GM12891 (cell line): Measurements from ENCODE around the gene MYH9.

ENCODE experiments used
- DNase-seq: peaks from one replicate; pipeline ENCODE4 v3.0.0; 2011; ENCODE audit warnings: low spot score; ENCODE audit not compliant: insufficient read length
- FAIRE-seq: peaks from 2 replicates; lab custom pipeline; 2011; peaks lifted over from hg19 to GRCh38; lab: Jason Lieb, UNC
- PAX5 ChIP-seq: IDR thresholded peaks from 2 replicates; pipeline ENCODE4 v1.6.1; 2011; ENCODE audit warnings: low read length, moderate library complexity, mild to moderate bottlenecking; ENCODE audit not compliant: insufficient read depth, severe bottlenecking
- POLR2A ChIP-seq: IDR thresholded peaks from 2 replicates; pipeline ENCODE4 v1.6.1; 2011; ENCODE audit warnings: low read depth, low read length, control low read depth
- POLR2AphosphoS5 ChIP-seq: IDR thresholded peaks from 2 replicates; pipeline ENCODE4 v1.6.1; 2011; ENCODE audit warnings: low read depth, low read length, control low read depth
- POU2F2 ChIP-seq: IDR thresholded peaks from 2 replicates; pipeline ENCODE4 v1.6.1; 2011; ENCODE audit warnings: low read depth, mild to moderate bottlenecking, control low read depth, low read length, moderate library complexity
- SPI1 ChIP-seq: IDR thresholded peaks from 2 replicates; pipeline ENCODE4 v1.6.1; 2011; ENCODE audit warnings: low read depth, low read length, control low read depth
- TAF1 ChIP-seq: IDR thresholded peaks from 2 replicates; pipeline ENCODE4 v1.6.1; 2011; ENCODE audit warnings: low read depth, low read length, control low read depth

The MYH9 gene

DNA sequence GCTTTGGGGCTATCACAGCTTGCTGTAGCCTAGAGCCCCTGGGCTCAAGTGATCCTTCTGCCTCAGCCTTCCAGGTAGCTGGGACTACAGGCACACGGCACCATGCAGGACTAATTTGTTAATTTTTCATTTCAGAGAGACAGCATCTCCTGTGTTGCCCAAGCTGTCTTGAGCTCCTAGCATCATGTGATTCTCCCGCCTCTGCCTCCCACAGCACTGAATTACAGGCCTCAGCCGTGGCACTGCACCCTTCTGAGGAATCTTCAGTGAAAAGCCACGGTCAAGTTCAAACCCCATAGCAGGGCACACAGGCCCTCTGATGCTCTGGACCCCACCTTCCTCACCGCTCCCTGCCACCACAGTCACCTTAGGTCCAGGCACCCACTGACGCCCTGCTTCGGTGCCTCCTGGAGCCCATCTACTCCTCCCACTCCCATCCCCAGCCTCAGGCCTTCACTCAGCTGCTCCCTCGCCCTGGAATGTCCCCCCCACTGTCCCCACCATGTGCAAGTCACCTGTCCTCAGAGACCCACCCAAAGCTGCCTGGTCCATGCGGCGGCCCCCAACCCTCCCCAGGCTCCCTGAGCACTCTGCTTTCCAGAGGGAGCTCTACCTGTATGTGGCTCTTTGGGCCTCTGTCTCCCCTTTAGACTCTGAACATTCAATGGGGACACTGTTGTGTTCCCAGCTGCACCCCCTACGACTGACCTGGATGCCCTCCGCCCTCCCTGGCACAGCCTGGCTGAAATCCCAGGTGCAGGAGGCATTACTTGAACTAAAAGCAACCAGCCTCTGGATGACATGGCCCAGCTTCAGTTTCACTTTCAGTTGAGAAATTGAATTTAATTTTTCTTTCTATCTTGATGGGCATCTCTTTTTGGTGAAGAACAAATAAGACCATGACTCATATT, 150.1 kb downstream of the MYH9 start:
- peak; percentile 65 for FAIRE-seq
- no peak for DNase-seq
- TF ChIP-seq PAX5 (no peak), POLR2AphosphoS5 (no peak)

DNA sequence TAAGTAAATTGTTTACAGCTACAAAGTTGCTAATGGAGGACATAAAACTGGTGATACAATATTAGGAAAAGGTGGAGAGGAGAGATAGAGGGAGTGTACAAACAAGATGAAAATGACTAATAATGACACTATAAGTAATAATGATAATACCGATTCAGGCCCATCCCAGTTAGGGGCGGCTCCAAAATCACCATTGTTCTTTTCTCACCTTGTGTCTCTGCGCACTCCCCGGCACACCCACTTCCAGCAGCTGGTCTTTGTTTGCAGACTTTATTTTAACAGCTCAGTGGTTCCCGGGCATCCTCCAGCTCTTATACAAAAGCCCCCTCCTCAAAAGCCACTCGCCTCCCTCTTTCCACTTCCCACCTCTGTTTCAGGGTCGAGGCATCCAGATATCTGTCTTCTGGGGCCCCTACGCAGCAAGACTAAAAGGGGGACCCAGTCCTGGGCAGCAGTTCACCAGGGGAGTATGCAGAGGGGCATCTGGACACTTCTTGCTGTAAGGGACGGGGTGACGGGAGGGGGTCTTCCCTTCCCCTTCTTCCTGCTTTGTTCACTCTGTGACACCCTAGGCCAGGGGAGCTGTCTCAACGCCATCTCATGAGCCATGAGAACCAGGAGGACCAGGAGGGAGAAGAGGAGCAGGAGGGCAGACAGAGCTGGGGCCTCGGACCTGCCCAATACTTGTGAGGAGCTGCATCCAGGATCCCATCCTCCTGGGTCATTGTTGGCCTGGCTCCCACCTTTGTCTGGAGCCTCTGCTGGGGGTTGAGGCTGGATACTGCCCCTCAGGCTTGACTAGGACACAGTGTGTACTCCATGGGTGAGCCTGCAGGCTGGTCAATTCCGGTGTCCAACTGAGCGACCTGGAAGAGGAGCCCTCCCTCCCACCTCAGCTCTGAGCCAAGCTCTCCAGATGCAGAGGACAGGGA, 151.1 kb downstream of the MYH9 start:
- TF ChIP-seq SPI1, result no peak
- no peak for TF ChIP-seq PAX5
- FAIRE-seq (no peak), DNase-seq (no peak)

DNA sequence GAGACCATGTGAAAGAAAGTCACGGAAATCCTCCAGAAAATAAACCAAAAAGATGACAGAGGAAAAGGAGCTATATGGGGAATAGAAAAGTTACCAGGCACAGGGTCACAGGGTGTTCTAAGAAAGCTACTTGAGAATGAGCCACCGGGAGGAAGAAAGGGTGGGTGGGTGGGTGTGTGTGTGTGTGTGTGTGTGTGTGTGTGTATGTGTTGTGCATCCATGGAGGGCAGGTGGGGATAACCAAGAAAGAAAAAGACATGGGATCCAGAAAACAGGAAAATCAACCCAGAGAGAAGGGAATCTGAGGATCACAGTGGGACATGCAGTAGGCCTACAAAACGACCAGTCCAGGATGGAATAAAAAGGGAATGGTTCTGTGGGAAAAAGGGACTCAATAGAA, 152.2 kb downstream of the MYH9 start:
- no peak for FAIRE-seq
- no peak for DNase-seq
- no peak for TF ChIP-seq PAX5

DNA sequence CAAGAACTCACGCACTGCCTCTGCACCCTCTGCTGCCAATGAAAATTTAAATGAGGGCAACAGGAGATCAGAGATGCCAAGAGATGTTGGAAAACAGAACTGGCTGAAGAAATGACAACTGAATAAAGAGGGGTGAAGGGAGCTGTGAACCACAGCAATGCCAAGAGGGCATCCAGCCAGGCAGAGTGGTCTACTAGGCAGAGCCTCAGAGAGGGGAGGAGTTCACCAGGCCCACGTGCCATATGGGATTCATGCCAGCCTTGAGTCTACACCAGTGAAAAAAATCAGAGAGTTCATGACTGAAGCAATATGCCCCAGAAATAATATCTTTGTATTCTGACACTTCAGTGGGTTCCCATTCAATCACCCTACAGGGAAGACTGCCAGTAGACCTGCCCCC, 152.8 kb downstream of the MYH9 start:
- FAIRE-seq, result peak; percentile 9

DNA sequence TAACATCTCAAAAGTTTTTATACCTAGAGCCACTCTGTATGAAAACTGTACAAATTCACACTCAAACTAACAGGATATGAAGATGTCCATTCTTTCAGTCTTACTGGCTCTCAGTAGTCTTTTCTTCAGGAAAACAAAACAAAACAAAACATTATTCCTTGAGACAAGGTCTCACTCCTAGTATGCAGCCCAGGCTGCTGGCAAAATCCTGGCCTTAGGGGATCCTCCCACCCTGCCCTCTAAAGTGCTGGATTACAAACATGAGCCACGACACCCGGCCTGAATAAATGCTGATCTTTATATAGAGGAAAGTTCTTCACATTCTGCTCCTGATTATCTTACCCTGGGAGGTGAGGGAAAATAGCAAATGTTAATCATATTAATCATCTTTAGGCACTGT, 153.6 kb downstream of the MYH9 start:
- DNase-seq, result no peak
- TF ChIP-seq POLR2AphosphoS5 (no peak), POU2F2 (no peak), PAX5 (no peak), SPI1 (no peak), POLR2A (no peak), TAF1 (no peak)
- no peak for FAIRE-seq

More for the DNA sequence above, 152.8 kb downstream of the MYH9 start:
- no peak for DNase-seq
- no peak for TF ChIP-seq POLR2AphosphoS5
- no peak for TF ChIP-seq POLR2A
- TF ChIP-seq POU2F2, result no peak
- TF ChIP-seq TAF1, result no peak
- no peak for TF ChIP-seq SPI1
- no peak for TF ChIP-seq PAX5

DNA sequence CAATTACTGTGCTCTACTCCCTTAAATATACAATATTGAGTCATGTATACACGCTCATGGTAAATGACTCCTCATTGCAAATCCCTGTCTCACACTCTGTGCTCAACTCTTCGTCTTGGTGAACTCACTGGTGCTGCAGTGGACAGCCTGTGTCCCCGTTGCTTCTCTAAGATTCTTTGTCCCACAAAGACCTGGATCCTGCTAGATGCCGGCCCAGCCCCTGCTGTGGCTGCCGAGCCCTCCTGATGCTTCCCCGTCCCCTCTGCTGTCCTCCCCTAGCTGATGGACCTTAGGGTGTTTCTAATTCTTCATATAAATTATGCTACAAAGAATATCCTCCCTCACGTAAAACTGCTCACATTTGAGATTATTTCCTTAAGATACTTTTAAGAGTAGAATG, 154.0 kb downstream of the MYH9 start:
- no peak for TF ChIP-seq PAX5
- TF ChIP-seq SPI1, result no peak
- TF ChIP-seq POLR2A, result no peak
- no peak for TF ChIP-seq POU2F2
- TF ChIP-seq POLR2AphosphoS5, result no peak
- TF ChIP-seq TAF1, result no peak
- FAIRE-seq (no peak), DNase-seq (no peak)

DNA sequence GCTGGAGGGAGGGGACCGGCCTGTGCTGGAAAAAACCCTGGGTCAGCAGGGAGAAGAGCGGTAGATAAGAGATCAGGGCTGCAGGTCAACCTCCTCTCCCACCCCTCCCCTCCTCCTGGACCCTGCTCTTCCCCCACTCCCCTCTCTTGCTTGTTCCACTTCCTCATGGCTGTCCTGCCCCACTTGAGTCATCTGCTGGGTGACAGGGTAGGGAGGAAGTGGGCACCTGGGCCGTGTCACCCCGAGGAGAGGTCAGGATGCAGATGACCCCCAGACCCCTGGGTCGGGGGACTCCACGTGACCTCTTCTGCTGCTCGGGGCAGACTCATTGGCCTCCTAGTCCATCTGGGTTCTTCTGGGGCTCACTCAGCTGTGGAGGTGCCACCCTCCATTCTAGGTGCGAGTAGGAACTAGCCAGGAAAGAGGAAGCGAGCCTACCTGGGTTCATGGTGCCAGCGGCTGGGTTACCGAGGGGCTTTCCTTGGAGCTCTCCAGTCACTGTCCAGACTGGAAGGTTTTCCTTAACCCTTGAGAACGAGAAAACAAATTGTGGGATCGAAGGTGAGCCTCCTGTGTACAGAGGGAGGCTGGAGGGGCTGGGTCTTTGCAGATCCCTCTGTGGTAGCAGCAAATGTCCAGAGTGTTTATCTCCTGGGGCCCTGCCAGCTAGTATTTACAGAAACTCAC, 154.9 kb downstream of the MYH9 start:
- DNase-seq (no peak), FAIRE-seq (no peak)
- TF ChIP-seq SPI1, result no peak
- no peak for TF ChIP-seq POU2F2
- TF ChIP-seq POLR2A, result no peak
- no peak for TF ChIP-seq PAX5
- TF ChIP-seq TAF1, result no peak
- TF ChIP-seq POLR2AphosphoS5, result no peak
